Activated naive CD8-positive, alpha-beta T cell treated with anti-CD3 and anti-CD28 coated beads, Interleukin-2, amount 10 ng/mL, durations not matched to agents 7 days and 5 days (primary cell): ENCODE data around the gene CSMD2. TPM values are rescaled to one million over a fixed set of nuclear protein-coding genes. Genes with fewer than 3 reads are reported as not detected.

Experiments
- ATAC-seq: fragments of 150-1000 bp; cut with Tn5 transposase; one replicate; pipeline ENCODE4 v1.10.0; 2021; ENCODE audit warnings: low read depth, moderate library complexity
- POLR2A ChIA-PET: fragments of 350-600 bp; sonication (Branson Sonifier 250); formaldehyde crosslinking; loops from one replicate; lab custom pipeline; 2021; ENCODE audit warnings: antibody characterized with exemption; lab: Charles Lee
- DNase-seq: peaks from one replicate; pipeline ENCODE4 v3.0.0; 2021
- H3K27ac Mint-ChIP-seq: one replicate; pipeline ENCODE4 v1.8.0; 2022; ENCODE audit warnings: mild to moderate bottlenecking, mixed read lengths
- H3K27me3 Mint-ChIP-seq: one replicate; pipeline ENCODE4 v1.8.0; 2022; ENCODE audit warnings: mild to moderate bottlenecking, moderate library complexity, mixed read lengths
- H3K36me3 Mint-ChIP-seq: one replicate; pipeline ENCODE4 v1.8.0; 2021; ENCODE audit warnings: mild to moderate bottlenecking, mixed read lengths
- H3K4me1 Mint-ChIP-seq: one replicate; pipeline ENCODE4 v1.8.0; 2021; ENCODE audit warnings: mixed read lengths
- H3K4me3 Mint-ChIP-seq: one replicate; pipeline ENCODE4 v1.8.0; 2022; ENCODE audit warnings: mild to moderate bottlenecking, moderate library complexity, mixed read lengths
- H3K9me3 Mint-ChIP-seq: one replicate; pipeline ENCODE4 v1.8.0; 2021; ENCODE audit warnings: mixed read lengths
- total RNA-seq, 2 experiments: library from RNA; stranded (reverse); gene quantifications; one replicate each; pipeline ENCODE4 v1.2.3, GENCODE V29; 2021

CSMD2 gene
- total RNA-seq, 2 experiments from 2014 or later: not detected

DNA sequence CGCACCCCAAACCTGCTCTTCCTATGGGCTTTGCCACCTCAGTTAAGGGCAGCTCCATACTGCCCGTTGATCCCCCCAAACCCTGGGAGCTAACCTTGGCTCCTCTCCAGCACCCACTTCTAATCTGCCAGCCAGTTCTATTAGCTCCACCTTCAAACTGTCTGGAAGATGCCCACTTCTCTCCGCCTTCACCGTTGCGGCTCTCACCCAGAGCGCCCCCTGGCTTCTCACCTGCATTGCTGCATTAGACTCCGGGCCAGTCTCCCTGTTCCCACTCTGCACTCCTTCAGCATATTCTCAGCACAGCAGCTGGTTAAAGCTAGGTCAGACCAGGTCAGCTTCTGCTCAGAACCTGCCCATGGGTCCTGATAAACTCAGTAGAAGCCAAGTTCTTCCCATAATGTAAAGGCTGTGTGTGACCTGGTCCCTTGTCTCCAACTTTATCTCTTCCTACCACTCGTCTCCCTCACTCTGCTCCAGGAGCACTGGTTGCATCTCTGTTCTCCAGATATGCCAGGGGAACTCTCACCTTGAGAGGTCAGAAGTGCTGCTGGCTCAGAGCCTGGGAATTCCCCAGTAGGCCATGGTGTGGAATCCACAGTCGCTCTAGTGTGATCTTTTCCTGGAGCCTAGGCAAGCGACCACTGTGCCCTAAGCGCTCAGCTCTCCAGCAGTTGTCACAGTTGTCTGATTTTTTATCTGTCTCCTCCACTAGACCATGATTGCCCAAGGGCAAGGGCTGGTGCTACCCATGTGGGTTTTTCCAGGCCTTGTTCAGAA, 150.9 kb downstream of the CSMD2 start:
- Mint-ChIP-seq H3K36me3 (no peaks in the 10 kb centered on the region), H3K27ac (no peak overlapping the region), H3K9me3 (no peaks in the 10 kb centered on the region), H3K27me3 (peaks cover 6% of the 10 kb centered on the region), H3K4me3 (no peak overlapping the region), H3K4me1 (no peaks in the 10 kb centered on the region)
- DNase-seq: peak; percentile 31
- no peak for ATAC-seq
- POLR2A ChIA-PET: no interaction called here

DNA sequence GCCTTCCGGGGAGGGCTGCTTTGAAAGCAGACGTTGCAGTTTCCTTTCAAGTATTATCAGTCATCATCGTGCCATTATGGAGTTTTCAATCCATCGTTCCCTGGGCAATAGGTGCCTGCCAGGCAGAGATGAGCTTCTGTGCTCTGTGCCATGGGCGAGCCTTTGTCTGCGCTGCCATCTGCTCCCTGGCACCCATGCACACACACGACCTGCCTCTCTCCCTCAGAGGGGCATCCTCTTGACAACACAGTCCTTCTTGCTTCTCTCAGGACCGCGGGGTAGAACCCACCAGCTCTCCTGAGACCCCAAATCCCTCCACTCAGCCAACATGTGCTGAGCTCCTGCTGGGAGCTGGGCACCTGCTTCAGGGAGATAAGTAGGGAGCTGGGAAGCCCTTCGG, 151.9 kb downstream of the CSMD2 start:
- ATAC-seq: no peak
- POLR2A ChIA-PET: no interaction called here
- DNase-seq: no peak
- Mint-ChIP-seq H3K4me3 (no peak overlapping the region), H3K36me3 (no peaks in the 10 kb centered on the region), H3K9me3 (no peaks in the 10 kb centered on the region), H3K27me3 (peaks cover 4% of the 10 kb centered on the region), H3K4me1 (no peaks in the 10 kb centered on the region), H3K27ac (no peak overlapping the region)

DNA sequence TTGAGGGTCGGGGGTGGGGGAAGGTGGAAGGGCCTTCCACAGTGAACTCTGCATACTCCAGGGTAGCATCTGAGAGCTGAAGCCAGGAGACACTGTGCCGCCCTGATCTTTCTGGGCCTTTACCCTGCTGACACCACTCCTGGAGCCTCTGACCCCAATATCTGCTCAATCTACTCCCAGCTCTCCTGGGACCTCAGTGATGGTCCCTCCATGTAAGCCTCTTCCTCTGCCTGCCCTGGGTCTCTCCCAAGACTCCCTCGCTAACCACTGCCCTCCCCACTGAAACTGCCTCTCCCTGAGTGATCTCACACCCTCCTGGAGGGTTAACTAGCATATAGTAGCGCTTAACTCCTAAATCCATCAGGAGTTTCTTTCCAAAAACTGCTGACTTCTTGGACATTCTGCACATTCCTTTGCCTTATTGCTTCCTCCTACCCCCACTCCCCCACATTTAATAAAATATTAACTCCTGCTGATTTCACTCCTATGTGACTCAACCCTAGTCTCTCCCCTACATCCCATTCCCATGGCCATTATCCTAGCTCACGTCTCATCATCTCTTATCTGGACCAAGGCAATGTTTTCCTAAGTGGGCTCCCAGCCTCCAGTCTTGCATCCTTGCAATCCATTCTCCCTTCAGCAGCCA, 155.6 kb downstream of the CSMD2 start:
- H3K27ac Mint-ChIP-seq: no peak overlapping the region
- ATAC-seq: no peak
- H3K4me1 Mint-ChIP-seq: no peaks in the 10 kb centered on the region
- H3K27me3 Mint-ChIP-seq: peaks cover 4% of the 10 kb centered on the region
- H3K4me3 Mint-ChIP-seq: no peak overlapping the region
- no peaks in the 10 kb centered on the region for H3K9me3 Mint-ChIP-seq
- DNase-seq: no peak
- POLR2A ChIA-PET: no interaction called here
- H3K36me3 Mint-ChIP-seq: no peaks in the 10 kb centered on the region

DNA sequence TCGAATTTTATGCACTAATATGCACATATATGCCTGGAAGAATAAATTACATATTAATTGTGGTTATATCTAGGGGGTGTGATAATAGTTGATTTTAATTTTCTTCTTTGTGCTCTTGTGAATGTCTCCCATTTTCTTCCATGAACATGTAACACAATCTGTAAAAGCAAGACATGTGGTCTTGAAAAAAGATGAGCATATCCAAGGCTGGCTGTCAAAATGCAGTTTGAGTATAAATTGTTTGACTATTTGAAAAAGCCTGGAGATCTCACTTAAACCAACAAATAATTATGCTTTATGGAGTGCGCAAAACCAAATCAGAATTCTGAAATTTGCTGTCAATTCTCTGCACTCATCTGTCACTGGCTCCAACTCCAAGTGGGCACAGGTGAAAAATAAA, 157.3 kb downstream of the CSMD2 start:
- H3K4me1 Mint-ChIP-seq: no peaks in the 10 kb centered on the region
- no peak overlapping the region for H3K4me3 Mint-ChIP-seq
- DNase-seq (no peak), ATAC-seq (no peak)
- H3K27ac Mint-ChIP-seq: no peak overlapping the region
- POLR2A ChIA-PET: no interaction called here
- peaks cover 1% of the 10 kb centered on the region for H3K27me3 Mint-ChIP-seq
- no peaks in the 10 kb centered on the region for H3K36me3 Mint-ChIP-seq
- H3K9me3 Mint-ChIP-seq: no peaks in the 10 kb centered on the region

DNA sequence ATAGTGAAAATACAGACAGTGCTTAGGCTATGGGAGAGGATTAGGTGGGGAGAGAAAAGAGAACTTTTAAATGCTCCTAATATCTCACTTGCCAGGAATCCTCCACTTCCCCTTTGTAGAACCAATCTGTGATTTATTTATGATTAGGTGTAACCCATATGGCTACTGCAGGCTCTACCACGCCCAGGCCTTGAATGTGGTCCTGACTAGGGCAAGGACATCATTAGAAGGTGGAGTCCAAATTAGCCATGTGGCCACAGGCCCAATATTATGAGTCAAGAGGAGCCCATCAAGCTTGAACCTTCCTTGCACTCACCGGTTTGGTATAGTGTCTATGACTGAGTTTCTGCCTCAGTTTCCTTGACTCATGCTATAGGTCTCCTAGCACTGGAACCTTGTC, 159.7 kb downstream of the CSMD2 start:
- Mint-ChIP-seq H3K27me3 (peaks cover 6% of the 10 kb centered on the region), H3K36me3 (no peaks in the 10 kb centered on the region), H3K4me3 (no peak overlapping the region), H3K27ac (no peak overlapping the region), H3K4me1 (no peaks in the 10 kb centered on the region), H3K9me3 (no peaks in the 10 kb centered on the region)
- POLR2A ChIA-PET: interaction anchor here (0.5 kb wide), 1 partner anchor 152 kb away, joined by 3 read pairs; no protein-coding TSS in a partner anchor
- no peak for ATAC-seq
- no peak for DNase-seq

DNA sequence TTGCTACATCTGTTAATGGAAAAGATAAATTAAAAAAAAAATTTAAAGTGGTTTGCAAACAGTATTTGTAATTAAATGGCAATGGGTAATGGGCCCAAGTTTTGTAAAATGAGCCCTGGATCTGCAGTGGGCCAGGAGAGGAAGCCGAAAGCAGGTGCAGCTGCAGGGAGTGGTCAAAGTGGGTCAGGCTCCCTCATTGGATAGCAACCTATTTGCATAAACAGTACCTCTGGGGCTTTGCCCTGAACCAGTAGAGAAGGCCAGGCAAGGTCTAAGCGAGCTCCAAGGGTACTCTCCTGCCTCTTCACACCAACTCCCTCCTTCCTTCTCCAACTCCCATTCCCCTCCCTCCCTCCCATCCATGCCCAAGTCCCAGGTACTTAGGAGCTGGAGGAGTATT, 162.2 kb downstream of the CSMD2 start:
- H3K27ac Mint-ChIP-seq: no peak overlapping the region
- no peak for DNase-seq
- no peaks in the 10 kb centered on the region for H3K36me3 Mint-ChIP-seq
- ATAC-seq: no peak
- no peak overlapping the region for H3K4me3 Mint-ChIP-seq
- peaks cover 5% of the 10 kb centered on the region for H3K27me3 Mint-ChIP-seq
- H3K4me1 Mint-ChIP-seq: no peaks in the 10 kb centered on the region
- POLR2A ChIA-PET: no interaction called here
- no peaks in the 10 kb centered on the region for H3K9me3 Mint-ChIP-seq

DNA sequence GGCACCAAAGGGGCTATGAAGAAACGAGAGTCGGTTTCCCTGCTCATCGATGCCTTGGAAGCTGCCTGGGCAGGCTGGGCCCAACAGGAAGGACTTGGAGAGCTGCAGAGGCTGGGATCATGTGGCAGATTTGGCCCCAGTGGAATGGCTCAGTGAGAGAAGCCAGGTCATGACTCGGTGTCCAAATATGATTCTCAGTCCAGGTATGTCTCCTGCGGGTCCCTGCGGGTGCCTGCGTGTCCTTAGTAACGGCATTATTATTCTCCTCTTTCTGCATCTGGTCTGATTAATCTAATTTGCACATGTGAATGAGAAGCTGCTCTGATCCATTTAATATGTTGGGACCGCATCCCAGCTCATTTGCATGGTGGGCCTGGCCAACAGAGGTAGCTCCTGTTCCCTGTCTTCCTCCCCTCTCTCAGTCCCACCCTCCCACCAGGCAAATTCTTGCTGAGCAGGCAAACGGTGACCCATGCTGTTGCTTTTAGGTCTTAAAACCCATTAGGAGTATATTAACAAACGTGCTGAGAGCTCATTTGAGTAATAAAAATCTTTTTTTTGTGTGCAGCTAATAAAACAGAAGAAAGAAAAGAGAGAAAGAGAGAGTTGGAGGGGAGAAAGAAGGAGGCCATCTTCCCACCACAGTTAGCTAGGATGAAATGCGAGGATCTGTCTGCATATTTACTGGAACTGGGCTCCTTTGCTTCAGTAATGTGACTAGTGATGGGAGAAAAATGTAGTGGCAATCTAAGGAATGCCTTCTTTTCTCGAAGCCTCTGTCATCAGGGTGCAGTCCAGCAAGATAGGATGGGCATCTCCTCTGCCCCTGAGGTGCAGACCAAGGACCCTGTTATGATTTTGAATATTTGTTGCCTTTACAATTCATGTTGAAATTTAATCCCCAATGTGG, 167.6 kb downstream of the CSMD2 start:
- POLR2A ChIA-PET: no interaction called here
- H3K4me3 Mint-ChIP-seq: no peak overlapping the region
- DNase-seq (no peak), ATAC-seq (no peak)
- H3K4me1 Mint-ChIP-seq: no peaks in the 10 kb centered on the region
- no peaks in the 10 kb centered on the region for H3K9me3 Mint-ChIP-seq
- H3K36me3 Mint-ChIP-seq: no peaks in the 10 kb centered on the region
- no peak overlapping the region for H3K27ac Mint-ChIP-seq
- peaks cover 5% of the 10 kb centered on the region for H3K27me3 Mint-ChIP-seq

DNA sequence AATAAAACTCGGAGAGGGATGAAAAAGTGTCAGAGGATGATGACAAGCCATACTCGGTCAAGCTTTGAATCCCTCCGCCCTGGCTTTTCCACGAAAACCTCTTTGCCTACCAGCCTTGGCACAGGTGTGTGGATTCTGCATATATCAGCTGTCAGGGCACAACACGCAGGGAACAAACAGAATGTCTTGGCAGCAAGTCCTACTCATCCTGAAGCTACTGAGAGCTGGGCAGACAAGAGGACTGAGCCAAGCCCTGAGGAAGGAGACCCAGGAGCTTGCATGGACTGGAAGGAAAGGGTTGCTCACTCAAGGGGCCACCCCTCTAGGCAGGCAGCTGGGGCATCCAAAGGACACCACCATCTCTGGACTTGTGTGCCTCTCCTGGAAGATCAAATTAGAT, 168.7 kb downstream of the CSMD2 start:
- Mint-ChIP-seq H3K9me3 (no peaks in the 10 kb centered on the region), H3K36me3 (no peaks in the 10 kb centered on the region), H3K4me3 (no peak overlapping the region), H3K27ac (no peak overlapping the region), H3K27me3 (peaks cover 5% of the 10 kb centered on the region), H3K4me1 (no peaks in the 10 kb centered on the region)
- POLR2A ChIA-PET: no interaction called here
- DNase-seq (no peak), ATAC-seq (no peak)

DNA sequence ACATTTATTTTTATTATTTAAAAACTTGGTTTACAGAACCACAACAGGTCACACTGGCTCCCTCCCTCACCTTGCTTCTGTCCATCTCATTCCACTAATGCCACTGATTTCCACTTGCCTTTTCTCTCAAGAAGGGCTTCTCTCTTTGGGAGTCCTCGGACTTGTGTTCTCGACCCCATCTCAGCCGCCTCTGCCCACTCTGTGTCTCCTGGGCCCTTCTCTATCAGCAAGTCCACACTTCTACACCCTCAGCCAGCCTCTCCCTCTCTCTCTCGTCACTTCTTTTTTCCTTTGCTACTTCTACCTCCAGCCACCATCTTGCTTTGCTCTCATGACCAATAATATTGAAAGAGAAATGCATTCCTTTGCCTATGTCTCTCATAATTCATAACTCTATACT, 171.7 kb downstream of the CSMD2 start:
- ATAC-seq (no peak), DNase-seq (no peak)
- Mint-ChIP-seq H3K27ac (no peak overlapping the region), H3K4me1 (no peaks in the 10 kb centered on the region), H3K4me3 (no peak overlapping the region), H3K27me3 (no peaks in the 10 kb centered on the region), H3K9me3 (no peaks in the 10 kb centered on the region), H3K36me3 (no peaks in the 10 kb centered on the region)
- POLR2A ChIA-PET: no interaction called here

DNA sequence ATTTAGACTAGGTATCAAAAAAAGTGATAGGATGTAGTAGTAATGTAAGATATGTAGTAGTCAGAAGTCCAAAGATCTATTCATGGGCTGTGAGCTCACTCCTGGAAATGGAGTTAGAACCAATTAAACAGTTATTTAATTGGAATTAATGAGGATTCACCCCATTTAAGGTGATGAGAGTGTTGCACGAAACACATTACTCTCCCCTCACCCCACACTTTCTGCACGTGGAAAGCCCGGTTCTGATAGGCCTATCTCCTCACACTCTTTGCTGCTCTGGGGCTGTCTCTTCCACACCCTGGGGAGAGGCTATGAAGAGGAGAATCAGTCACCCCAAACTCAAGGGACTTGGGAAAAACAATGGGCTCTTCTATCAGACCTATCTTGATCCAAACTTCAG, 174.7 kb downstream of the CSMD2 start:
- Mint-ChIP-seq H3K27me3 (no peaks in the 10 kb centered on the region), H3K4me1 (no peaks in the 10 kb centered on the region), H3K9me3 (no peaks in the 10 kb centered on the region), H3K4me3 (no peak overlapping the region), H3K36me3 (no peaks in the 10 kb centered on the region), H3K27ac (no peak overlapping the region)
- no peak for ATAC-seq
- POLR2A ChIA-PET: no interaction called here
- no peak for DNase-seq

DNA sequence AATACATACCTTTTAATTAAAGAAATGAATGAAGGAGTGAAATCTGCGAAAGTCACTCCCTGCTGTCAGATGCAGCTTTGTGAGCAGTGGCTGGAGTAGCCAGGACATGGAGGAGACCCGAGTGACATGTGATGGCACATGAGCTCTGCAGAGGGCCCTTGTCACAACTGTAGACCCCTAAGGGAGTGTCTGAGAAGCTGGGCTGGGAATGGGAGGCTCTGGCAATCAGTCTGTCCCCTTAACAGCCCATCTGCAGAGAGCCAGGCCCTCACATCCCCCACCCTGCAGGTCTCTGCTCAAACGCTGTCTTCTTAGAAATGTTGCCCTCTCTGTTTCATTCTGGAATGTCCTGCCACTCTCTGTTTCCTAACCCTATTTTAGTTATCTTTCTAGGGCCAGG, 176.9 kb downstream of the CSMD2 start:
- POLR2A ChIA-PET: no interaction called here
- Mint-ChIP-seq H3K27ac (no peak overlapping the region), H3K9me3 (no peaks in the 10 kb centered on the region), H3K36me3 (no peaks in the 10 kb centered on the region), H3K27me3 (no peaks in the 10 kb centered on the region), H3K4me3 (no peak overlapping the region), H3K4me1 (no peaks in the 10 kb centered on the region)
- ATAC-seq: no peak
- DNase-seq: no peak

DNA sequence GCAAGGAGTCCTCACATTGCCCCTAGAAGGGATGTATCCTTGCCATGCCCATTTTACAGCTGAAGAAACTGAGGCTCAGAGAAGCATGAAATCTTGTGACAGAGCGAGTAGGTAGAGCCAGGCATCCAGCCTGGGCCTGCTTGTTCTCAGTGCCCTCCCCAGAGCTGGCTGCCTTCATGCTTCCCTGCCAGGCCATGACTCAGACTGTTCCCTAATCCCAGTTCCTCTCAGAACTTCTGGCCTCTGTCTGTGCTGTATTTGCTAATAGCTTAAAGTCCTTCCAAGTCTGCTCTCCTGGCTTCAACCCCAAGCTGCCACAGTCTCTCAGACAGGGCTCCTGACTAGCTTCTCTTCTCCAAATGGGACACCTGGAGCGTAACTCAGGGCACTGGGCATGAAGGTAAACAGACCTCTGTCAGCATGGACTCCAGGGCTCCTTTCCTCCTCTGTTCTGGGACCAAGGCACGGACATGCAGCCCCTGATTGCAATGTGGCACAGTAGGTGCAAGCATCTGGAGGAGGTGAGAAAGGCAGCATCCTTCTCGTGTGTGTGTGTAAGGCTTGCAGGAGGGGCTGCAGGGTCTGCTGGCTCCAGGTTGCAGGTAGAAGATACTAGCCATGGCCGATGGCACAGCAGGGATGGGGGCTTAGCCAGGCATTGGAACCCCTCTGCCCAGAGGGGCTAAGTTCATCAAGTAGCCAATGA, 178.5 kb downstream of the CSMD2 start:
- Mint-ChIP-seq H3K27me3 (peaks cover 4% of the 10 kb centered on the region), H3K4me1 (no peaks in the 10 kb centered on the region), H3K36me3 (no peaks in the 10 kb centered on the region), H3K9me3 (no peaks in the 10 kb centered on the region), H3K4me3 (no peak overlapping the region), H3K27ac (no peak overlapping the region)
- POLR2A ChIA-PET: no interaction called here
- DNase-seq (no peak), ATAC-seq (no peak)

DNA sequence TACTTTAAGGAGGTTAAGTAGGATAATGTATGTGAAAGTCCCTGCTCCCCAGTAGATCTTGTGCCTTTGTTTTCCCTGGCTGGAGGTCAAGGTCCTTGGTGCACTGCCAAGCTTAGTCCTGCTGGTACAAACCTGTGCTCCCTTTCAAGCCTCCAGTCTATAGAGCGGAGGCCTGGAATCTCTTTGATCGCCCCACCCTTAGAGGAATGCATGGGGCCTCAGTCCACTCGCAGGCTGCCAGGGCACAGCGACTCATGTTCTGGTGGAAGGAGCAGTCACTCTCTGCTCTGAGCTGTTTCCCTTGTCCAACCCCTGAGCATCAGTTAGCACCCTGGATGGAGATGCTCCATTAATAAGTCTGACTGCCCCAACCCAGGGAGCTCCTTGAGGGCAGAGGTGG, 179.4 kb downstream of the CSMD2 start:
- Mint-ChIP-seq H3K4me1 (no peaks in the 10 kb centered on the region), H3K27ac (no peak overlapping the region), H3K4me3 (no peak overlapping the region), H3K9me3 (no peaks in the 10 kb centered on the region), H3K27me3 (peaks cover 4% of the 10 kb centered on the region), H3K36me3 (no peaks in the 10 kb centered on the region)
- POLR2A ChIA-PET: no interaction called here
- DNase-seq (no peak), ATAC-seq (no peak)
